ENCODE data around the gene PRSS2.
A peak's percentile ranks its signal among the peaks of the same experiment; 100 is the strongest.

PRSS2 gene

DNA sequence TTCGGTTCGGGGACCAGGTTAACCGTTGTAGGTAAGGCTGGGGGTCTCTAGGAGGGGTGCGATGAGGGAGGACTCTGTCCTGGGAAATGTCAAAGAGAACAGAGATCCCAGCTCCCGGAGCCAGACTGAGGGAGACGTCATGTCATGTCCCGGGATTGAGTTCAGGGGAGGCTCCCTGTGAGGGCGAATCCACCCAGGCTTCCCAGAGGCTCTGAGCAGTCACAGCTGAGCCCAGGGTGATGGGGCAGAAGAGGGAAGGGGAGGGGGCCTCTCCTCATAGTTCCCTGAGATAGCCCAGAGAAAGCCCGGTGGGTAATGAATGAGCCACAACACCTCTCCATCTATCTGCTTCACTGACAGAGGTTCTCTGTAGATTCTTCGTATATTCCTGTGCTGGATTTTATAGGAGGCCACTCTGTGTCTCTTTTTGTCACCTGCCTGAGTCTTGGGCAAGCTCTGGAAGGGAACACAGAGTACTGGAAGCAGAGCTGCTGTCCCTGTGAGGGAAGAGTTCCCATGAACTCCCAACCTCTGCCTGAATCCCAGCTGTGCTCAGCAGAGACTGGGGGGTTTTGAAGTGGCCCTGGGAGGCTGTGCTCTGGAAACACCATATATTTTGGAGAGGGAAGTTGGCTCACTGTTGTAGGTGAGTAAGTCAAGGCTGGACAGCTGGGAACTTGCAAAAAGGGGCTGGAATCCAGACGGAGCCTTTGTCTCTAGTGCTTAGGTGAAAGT is 16.4 kb downstream of the PRSS2 start:
- DNase-seq (ENCODE audit: low read depth, low spot score): no peak

DNA sequence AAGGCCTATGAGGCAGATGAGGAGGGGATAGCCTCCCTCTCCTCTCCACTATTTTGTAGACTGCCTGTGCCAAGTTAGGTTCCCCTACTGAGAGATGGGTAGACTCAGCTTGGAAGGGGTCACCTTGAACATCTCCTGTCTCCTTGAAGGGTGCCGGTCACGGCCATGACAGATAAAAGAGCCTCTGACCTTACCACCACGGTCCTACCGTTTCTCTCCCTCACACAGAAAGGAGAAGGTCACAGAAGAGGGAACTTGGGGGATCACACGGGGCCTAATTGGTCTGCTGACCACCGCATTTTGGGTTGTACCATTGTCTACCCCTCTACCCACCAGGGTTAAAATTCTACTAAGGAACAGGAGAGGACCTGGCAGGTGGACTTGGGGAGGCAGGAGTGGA is 17.0 kb downstream of the PRSS2 start:
- DNase-seq (ENCODE audit: low read depth, low spot score): no peak

DNA sequence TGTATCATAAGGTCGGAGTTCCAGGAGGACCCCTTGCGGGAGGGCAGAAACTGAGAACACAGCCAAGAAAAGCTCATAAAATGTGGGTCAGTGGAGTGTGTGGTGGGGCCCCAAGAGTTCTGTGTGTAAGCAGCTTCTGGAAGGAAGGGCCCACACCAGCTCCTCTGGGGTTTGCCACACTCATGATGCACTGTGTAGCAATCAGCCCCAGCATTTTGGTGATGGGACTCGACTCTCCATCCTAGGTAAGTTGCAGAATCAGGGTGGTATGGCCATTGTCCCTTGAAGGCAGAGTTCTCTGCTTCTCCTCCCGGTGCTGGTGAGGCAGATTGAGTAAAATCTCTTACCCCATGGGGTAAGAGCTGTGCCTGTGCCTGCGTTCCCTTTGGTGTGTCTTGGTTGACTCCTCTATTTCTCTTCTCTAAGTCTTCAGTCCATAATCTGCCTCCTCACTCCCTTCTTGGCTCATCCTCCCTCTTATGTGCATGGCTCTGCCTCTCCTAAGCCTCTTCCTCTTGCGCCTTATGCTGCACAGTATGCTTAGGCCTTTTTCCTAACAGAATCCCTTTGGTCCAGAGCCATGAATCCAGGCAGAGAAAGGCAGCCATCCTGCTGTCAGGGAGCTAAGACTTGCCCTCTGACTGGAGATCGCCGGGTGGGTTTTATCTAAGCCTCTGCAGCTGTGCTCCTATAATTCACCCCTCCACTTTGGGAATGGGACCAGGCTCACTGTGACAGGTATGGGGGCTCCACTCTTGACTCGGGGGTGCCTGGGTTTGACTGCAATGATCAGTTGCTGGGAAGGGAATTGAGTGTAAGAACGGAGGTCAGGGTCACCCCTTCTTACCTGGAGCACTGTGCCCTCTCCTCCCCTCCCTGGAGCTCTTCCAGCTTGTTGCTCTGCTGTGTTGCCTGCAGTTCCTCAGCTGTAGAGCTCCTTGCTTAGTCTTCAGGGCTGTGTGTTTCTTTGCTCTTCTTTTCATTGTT is 17.8 kb downstream of the PRSS2 start:
- no peak for DNase-seq (ENCODE audit: low read depth, low spot score)

DNA sequence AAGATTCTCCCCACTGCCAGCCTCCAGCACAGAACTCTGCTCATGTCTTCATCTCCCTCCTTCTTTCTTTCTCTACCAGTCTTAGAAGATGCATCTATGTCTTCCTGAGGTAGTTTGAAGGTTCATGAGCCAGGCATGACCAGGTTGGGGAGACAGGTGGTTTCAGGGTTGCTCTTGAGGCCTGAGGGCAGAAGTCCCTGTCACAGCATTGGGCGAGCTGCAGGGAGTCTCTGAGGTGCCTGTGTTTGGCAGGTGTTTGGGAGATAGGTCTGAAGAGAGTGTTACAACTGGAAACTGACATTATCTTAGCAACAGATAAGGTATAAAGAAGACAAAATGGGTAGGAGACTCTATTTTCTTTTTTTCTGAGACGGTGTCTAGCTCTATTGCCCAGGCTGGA is 18.7 kb downstream of the PRSS2 start:
- DNase-seq (ENCODE audit: low read depth, low spot score): no peak

DNA sequence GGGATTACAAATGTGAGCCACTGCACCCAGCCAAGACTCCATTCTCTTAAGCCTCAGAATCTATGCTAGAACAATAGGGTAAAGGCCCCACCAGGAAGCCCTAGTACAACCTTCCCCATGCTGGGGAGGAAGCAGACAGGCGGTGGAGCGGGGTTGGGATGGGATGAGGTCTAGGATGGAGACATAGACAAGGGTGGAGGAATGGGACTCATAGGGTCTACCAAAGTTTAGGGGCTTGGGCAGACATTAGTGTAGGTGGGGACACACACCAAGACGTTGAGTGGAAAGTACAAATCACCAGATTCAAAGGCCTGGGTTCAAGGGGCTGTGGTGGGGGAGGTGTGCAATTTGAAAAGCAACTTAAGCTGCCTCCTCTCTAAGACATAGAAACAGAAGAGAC is 19.3 kb downstream of the PRSS2 start:
- no peak for DNase-seq (ENCODE audit: low read depth, low spot score)

DNA sequence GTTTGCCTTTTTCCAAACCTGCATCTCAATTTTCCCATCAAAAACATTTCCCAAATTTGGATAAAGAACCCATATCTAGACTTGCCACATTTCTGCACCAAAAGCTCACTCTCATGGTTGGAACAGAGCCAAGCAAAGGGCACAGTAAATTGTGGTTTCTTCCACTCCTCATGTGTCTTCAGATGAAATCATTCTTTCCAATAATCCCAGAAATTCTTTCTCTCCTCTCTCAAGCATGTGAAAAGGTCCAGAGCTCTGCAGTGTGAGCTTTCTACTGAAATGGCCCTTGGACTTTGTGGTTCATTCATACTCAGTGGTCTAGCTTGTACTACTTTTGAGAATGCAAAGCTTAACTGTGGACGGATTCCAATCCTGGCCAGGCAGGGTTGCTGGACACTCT is 19.8 kb downstream of the PRSS2 start:
- DNase-seq (ENCODE audit: low read depth, low spot score): no peak

DNA sequence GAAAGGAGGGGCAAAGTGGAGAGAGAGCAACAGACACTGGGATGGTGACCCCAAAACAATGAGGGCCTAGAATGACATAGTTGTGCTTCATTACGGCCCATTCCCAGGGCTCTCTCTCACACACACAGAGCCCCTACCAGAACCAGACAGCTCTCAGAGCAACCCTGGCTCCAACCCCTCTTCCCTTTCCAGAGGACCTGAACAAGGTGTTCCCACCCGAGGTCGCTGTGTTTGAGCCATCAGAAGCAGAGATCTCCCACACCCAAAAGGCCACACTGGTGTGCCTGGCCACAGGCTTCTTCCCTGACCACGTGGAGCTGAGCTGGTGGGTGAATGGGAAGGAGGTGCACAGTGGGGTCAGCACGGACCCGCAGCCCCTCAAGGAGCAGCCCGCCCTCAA is 20.7 kb downstream of the PRSS2 start:
- no peak for DNase-seq (ENCODE audit: low read depth, low spot score)

DNA sequence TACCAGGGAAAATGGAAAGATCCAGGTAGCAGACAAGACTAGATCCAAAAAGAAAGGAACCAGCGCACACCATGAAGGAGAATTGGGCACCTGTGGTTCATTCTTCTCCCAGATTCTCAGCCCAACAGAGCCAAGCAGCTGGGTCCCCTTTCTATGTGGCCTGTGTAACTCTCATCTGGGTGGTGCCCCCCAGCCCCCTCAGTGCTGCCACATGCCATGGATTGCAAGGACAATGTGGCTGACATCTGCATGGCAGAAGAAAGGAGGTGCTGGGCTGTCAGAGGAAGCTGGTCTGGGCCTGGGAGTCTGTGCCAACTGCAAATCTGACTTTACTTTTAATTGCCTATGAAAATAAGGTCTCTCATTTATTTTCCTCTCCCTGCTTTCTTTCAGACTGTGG is 21.4 kb downstream of the PRSS2 start:
- DNase-seq (ENCODE audit: low read depth, low spot score): no peak

DNA sequence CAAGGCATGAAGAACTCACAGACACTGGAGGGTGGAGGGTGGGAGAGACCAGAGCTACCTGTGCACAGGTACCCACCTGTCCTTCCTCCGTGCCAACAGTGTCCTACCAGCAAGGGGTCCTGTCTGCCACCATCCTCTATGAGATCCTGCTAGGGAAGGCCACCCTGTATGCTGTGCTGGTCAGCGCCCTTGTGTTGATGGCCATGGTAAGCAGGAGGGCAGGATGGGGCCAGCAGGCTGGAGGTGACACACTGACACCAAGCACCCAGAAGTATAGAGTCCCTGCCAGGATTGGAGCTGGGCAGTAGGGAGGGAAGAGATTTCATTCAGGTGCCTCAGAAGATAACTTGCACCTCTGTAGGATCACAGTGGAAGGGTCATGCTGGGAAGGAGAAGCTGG is 21.8 kb downstream of the PRSS2 start:
- DNase-seq (ENCODE audit: low read depth, low spot score): no peak

DNA sequence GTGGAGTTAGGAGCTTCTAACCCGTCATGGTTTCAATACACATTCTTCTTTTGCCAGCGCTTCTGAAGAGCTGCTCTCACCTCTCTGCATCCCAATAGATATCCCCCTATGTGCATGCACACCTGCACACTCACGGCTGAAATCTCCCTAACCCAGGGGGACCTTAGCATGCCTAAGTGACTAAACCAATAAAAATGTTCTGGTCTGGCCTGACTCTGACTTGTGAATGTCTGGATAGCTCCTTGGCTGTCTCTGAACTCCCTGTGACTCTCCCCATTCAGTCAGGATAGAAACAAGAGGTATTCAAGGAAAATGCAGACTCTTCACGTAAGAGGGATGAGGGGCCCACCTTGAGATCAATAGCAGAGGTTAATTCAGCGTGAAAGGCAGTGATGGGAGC is 22.4 kb downstream of the PRSS2 start:
- DNase-seq (ENCODE audit: low read depth, low spot score): no peak

DNA sequence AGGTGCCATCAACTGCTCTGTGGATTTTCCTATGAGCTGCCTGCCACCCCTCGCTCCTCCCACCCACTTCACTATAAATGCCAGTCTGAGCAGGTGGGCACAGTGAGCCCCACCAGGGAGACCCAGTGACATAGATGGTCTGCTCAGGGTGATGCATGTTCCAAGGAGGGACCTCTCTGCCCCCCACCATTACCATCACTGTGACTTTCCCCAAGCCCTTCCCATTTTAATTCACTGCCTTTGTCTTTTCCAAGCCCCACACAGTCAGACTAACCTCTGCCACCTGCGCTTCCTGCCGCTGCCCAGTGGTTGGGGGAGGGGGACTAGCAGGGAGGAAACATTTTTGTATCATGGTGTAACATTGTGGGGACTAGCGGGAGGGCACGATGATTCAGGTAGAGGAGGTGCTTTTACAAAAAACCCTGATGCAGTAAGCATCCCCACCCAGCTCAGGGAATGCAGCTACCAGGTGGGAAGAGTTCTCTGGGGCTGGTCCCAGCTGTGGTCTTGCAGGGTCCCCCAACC is 24.6 kb downstream of the PRSS2 start:
- DNase-seq (ENCODE audit: low read depth, low spot score): peak; percentile 68

DNA sequence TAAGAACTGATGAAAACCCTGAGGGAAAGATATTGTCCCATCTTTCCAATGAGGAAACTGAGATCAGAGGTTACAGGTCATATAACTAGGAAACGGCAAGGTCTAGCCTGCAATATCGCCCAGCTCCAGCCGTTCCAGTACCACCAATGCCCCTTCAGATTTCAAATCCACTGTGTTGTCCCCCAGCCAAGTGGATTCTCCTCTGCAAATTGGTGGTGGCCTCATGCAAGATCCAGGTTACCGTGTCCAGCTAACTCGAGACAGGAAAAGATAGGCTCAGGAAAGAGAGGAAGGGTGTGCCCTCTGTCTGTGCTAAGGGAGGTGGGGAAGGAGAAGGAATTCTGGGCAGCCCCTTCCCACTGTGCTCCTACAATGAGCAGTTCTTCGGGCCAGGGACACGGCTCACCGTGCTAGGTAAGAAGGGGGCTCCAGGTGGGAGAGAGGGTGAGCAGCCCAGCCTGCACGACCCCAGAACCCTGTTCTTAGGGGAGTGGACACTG is 25.3 kb downstream of the PRSS2 start:
- no peak for DNase-seq (ENCODE audit: low read depth, low spot score)

DNA sequence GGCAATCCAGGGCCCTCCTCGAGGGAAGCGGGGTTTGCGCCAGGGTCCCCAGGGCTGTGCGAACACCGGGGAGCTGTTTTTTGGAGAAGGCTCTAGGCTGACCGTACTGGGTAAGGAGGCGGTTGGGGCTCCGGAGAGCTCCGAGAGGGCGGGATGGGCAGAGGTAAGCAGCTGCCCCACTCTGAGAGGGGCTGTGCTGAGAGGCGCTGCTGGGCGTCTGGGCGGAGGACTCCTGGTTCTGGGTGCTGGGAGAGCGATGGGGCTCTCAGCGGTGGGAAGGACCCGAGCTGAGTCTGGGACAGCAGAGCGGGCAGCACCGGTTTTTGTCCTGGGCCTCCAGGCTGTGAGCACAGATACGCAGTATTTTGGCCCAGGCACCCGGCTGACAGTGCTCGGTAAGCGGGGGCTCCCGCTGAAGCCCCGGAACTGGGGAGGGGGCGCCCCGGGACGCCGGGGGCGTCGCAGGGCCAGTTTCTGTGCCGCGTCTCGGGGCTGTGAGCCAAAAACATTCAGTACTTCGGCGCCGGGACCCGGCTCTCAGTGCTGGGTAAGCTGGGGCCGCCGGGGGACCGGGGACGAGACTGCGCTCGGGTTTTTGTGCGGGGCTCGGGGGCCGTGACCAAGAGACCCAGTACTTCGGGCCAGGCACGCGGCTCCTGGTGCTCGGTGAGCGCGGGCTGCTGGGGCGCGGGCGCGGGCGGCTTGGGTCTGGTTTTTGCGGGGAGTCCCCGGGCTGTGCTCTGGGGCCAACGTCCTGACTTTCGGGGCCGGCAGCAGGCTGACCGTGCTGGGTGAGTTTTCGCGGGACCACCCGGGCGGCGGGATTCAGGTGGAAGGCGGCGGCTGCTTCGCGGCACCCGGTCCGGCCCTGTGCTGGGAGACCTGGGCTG is 26.0 kb downstream of the PRSS2 start:
- DNase-seq (ENCODE audit: low read depth, low spot score): no peak

DNA sequence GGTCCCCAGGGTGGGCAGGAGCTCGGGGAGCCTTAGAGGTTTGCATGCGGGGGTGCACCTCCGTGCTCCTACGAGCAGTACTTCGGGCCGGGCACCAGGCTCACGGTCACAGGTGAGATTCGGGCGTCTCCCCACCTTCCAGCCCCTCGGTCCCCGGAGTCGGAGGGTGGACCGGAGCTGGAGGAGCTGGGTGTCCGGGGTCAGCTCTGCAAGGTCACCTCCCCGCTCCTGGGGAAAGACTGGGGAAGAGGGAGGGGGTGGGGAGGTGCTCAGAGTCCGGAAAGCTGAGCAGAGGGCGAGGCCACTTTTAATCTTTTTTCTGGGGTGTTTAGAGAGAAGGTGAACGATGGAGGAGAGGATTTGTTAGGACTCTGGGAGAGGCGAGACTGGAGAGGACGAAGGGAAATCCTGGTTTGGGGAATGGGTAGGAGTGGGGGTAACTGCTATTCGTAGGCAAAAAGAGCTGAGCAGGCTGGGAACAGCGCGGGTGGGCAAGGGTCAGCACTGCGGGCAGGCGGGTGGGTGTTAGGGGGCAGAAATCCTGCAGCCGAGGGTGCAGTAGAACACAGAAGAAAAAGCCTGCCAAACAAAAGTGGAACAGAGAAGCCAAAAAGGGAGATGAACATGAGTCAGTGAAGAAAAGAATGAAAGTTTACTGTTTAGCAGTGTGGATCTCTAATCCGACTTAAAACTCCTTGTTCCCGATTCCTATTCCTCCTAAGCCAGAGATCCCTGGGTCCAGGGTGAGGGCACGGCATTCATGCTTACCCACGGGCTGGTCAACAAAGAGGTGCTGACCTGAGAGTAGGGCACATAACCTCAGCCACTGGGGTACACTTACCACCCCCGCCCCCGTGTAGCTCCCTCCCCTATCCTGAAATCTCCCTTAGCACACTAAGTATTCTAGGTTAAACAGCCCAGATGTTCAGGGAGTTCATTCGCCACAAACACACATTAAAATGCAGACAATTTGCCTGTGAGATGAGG is 26.9 kb downstream of the PRSS2 start:
- no peak for DNase-seq (ENCODE audit: low read depth, low spot score)

DNA sequence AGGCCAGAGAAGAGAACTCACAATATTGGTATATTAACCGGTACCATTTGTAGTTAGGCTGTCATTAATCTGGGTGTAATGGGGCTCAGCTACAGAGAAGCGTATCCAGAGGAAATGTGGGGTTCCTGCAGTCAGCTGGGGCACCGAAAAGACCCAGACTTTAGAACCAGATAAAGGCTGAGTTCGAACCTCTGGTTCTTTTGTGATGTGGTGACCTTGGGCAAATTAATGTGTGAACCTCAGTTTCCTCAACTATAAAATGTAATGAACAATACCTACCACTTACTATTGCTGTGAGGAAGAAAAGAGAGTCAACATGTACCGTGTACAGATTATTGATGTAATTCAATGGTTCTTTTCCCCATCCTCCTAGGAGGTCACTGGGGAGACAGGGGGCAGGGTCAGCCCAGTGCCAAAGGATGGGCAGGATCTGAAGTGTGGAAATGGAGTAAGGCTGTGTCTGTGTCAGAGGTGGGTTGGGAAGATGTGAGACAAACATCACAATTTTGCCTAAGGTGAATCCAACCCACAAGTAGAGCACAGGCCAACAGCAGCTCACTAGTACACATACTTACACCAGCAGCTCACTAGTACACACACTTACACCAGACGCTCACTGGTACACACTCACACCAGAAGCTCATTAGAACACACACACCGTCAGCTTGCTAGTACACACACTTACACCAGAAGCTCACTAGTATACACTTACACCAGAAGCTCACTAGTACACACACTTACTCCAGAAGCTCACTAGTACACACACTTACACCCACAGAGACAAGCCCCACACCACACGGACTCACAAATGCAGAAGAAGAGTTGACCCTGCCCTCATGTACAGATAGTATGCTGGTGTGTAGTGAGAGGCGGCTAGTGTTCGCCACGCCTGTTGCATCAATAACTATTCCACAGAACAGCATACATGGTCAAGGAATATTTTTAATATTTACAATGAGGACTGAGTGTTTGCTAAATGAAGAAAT is 28.0 kb downstream of the PRSS2 start:
- DNase-seq (ENCODE audit: low read depth, low spot score): no peak

DNA sequence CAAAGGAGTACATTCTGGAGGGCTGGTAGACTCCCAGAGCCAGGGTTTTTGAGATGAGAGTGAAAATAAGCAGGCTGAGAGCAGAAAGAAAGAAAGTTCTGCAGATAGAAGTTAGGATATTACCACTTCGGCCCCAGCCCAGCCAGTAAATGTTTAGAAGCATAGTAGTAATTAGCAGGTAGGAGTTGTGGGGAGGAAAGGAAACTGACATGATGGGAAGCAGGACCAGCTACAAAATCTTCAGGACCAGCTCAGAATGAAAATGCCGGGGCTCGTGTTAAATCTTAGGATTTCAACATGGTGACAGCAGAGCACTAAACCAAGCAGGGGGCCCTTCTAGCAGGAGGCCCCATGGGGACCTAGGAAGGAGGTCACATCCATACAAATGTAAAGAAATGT is 28.7 kb downstream of the PRSS2 start:
- DNase-seq (ENCODE audit: low read depth, low spot score): no peak

DNA sequence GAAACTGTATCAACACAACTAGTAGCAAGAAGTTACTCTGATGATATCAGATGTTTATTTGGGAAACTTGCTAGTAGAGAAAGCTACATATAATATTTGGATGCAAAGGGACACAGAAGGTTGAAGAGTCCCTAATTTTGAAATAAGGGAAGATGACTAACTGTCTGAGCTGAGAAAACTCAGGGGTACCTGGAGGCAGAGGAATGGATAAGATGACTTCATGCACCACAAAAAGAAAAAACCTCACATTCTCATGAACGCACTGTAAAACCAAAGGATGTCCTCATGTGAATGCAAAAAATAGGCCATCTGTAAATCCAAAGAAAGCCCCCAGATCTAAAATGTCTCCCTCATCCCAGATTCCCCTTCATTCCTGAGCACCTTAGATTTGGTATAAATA is 29.3 kb downstream of the PRSS2 start:
- DNase-seq (ENCODE audit: low read depth, low spot score): no peak

DNA sequence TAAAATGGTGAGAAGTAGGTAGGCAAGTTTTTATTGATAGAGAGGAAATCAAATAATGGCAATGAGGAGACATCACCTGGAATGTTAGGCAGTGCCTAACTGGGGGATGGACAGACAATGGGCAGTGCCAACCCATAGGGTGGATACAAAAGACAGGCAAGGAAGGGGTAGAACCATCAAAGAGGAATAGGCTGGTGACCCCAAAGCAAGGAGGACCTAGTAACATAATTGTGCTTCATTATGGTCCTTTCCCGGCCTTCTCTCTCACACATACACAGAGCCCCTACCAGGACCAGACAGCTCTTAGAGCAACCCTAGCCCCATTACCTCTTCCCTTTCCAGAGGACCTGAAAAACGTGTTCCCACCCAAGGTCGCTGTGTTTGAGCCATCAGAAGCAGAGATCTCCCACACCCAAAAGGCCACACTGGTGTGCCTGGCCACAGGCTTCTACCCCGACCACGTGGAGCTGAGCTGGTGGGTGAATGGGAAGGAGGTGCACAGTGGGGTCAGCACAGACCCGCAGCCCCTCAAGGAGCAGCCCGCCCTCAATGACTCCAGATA is 30.0 kb downstream of the PRSS2 start:
- DNase-seq (ENCODE audit: low read depth, low spot score): no peak
